Measurements from ENCODE around the gene ERAL1. TPM values are rescaled to one million over a fixed set of nuclear protein-coding genes. Genes with fewer than 3 reads are reported as not detected.
"Not testable (repeated sequence)": the region's sequence is repeated elsewhere in the genome, so short reads cannot be mapped to it uniquely, and the experiment has no call there.

ERAL1 gene
- total RNA-seq, 1 donor from 2014 or later, result 17.6 TPM

DNA sequence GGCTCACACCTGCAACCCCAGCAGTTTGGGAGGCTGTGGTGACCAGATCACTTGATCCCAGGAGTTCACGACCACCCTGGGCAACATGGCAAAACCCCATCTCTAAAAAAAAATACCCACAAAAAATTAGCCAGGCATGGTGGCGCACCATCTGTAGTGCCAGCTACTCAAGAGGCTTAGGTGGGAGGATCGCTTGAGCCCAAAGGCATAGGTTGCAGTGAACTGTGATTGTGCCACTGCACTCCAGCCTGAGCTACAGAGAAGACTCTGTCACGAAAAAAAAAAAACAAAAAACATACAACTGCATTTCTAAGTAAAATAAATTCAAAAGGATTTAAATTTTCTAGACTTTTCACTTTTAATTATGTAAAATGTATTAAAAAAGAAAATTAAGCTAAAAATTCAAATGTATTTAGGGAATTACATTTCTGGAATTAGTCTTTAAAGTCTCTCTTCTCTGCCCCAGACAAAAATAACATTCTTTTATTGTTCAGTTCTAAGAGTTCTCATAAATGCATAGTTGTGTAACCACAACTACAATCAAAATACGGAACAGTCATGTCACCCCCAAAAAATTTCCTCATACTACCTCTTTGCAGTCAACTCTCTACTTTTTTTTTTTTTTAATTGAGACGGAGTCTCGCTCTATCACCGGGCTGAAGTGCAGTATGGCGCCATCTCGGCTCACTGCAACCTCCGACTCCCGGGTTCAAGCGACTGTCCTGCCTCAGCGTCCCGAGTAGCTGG is 26.3 kb upstream of the ERAL1 start:
- TF ChIP-seq, protein P1, sequence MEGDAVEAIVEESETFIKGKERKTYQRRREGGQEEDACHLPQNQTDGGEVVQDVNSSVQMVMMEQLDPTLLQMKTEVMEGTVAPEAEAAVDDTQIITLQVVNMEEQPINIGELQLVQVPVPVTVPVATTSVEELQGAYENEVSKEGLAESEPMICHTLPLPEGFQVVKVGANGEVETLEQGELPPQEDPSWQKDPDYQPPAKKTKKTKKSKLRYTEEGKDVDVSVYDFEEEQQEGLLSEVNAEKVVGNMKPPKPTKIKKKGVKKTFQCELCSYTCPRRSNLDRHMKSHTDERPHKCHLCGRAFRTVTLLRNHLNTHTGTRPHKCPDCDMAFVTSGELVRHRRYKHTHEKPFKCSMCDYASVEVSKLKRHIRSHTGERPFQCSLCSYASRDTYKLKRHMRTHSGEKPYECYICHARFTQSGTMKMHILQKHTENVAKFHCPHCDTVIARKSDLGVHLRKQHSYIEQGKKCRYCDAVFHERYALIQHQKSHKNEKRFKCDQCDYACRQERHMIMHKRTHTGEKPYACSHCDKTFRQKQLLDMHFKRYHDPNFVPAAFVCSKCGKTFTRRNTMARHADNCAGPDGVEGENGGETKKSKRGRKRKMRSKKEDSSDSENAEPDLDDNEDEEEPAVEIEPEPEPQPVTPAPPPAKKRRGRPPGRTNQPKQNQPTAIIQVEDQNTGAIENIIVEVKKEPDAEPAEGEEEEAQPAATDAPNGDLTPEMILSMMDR (IDR thresholded peaks at IDR 0.05; ENCODE audit: insufficient read depth, low read length, severe bottlenecking), result no peak
- FAIRE-seq, result no peak

DNA sequence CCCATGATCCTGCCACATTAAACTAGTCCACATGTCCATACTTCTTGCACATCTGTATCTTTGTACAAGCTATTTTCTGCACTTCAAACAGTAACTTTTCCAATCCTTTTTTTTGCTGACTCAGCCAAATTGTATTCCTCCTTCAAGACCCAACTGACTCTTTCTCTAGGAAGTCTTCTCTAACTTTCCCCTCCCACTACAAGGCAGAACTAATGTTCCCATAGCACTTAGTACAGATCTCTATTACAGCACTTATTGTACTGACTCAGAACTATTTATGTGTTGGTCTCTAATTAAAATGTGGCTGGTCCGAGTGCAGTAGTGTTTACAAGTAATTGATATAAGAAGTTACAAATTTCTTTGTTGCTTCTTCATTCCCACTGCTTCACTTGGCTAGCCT is 20.4 kb upstream of the ERAL1 start:
- no peak overlapping the region for H3K4me3 ChIP-seq (ENCODE audit: low read depth, low read length)
- DNase-seq (ENCODE audit: low read depth) (no peak), FAIRE-seq (no peak)
- H3K36me3 ChIP-seq (ENCODE audit: control insufficient read depth, insufficient read depth, low read length), result no peaks in the 10 kb centered on the region
- H3K27me3 ChIP-seq (ENCODE audit: control insufficient read depth, insufficient read depth, low read length), result no peaks in the 10 kb centered on the region
- TF ChIP-seq, protein P1 (IDR thresholded peaks at IDR 0.05; ENCODE audit: insufficient read depth, low read length, severe bottlenecking), result no peak

More for the DNA sequence above, 26.3 kb upstream of the ERAL1 start:
- Histone ChIP-seq H3K4me3 (ENCODE audit: low read depth, low read length) (no peak overlapping the region), H3K36me3 (ENCODE audit: control insufficient read depth, insufficient read depth, low read length) (no peaks in the 10 kb centered on the region), H3K27me3 (ENCODE audit: control insufficient read depth, insufficient read depth, low read length) (no peaks in the 10 kb centered on the region)
- DNase-seq (ENCODE audit: low read depth), result no peak

DNA sequence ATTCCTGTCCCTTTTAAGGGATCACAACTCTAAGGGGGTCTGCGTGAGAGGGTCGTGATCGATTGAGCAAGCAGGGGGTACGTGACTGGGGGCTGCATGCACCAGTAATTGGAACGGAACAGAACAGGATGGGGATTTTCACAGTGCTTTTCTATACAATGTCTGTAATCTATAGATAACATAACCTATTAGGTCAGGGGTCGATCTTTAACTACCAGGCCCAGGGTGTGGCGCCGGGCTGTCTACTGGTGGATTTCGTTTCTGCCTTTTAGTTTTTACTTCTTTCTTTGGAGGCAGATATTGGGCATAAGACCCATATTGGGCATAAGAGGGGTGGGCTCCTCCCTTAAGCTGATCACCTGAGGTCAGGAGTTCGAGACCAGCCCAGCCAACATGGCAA is 18.3 kb upstream of the ERAL1 start:
- FAIRE-seq; DNase-seq (ENCODE audit: low read depth); H3K4me3 ChIP-seq (ENCODE audit: low read depth, low read length); H3K36me3 ChIP-seq (ENCODE audit: control insufficient read depth, insufficient read depth, low read length); H3K27me3 ChIP-seq (ENCODE audit: control insufficient read depth, insufficient read depth, low read length): not testable (repeated sequence)

DNA sequence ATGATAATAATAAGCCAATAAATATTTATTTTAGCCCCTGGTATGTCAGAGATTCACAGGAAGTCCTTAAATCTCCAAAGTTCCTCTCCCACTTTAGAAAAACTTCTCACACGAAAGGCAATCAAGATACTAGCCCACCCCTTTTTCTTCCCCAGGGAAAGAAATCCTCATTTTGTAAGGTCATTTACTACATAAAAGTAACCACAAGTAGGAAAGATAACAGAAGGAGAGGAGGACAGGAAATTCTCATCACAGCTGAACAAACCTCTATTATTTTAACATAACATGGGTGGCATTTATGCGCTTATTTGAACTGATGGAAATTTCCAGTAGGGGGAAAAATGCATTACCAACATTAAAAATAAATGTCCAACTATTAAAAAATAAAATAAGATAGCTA is 15.6 kb upstream of the ERAL1 start:
- no peak for FAIRE-seq
- TF ChIP-seq, protein P1 (IDR thresholded peaks at IDR 0.05; ENCODE audit: insufficient read depth, low read length, severe bottlenecking), result no peak

DNA sequence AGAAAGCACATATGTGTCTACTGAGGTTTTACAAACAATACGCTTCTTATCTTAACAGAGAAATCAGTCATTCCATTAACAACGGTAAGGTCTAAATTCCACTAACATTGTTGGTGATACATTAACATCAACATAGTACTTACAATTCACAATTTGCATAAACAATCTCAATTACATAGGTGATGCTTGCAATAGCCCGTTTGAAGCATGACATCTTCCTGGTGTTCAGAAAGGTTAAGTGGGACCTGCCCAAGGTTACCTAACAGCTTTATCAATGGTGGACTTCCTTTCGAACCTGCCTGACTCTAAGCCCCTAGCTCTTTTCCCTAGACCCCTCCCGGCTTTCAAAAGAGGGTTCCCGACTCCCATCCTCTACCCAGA is 12.9 kb upstream of the ERAL1 start:
- no peak for FAIRE-seq
- DNase-seq (ENCODE audit: low read depth), result no peak
- H3K36me3 ChIP-seq (ENCODE audit: control insufficient read depth, insufficient read depth, low read length), result no peaks in the 10 kb centered on the region
- no peaks in the 10 kb centered on the region for H3K27me3 ChIP-seq (ENCODE audit: control insufficient read depth, insufficient read depth, low read length)
- TF ChIP-seq, protein P1 (IDR thresholded peaks at IDR 0.05; ENCODE audit: insufficient read depth, low read length, severe bottlenecking), result no peak
- H3K4me3 ChIP-seq (ENCODE audit: low read depth, low read length), result peak overlapping the region; percentile 96

More for the DNA sequence above, 15.6 kb upstream of the ERAL1 start:
- Histone ChIP-seq H3K4me3 (ENCODE audit: low read depth, low read length) (no peak overlapping the region), H3K27me3 (ENCODE audit: control insufficient read depth, insufficient read depth, low read length) (no peaks in the 10 kb centered on the region), H3K36me3 (ENCODE audit: control insufficient read depth, insufficient read depth, low read length) (no peaks in the 10 kb centered on the region)
- DNase-seq (ENCODE audit: low read depth), result no peak

DNA sequence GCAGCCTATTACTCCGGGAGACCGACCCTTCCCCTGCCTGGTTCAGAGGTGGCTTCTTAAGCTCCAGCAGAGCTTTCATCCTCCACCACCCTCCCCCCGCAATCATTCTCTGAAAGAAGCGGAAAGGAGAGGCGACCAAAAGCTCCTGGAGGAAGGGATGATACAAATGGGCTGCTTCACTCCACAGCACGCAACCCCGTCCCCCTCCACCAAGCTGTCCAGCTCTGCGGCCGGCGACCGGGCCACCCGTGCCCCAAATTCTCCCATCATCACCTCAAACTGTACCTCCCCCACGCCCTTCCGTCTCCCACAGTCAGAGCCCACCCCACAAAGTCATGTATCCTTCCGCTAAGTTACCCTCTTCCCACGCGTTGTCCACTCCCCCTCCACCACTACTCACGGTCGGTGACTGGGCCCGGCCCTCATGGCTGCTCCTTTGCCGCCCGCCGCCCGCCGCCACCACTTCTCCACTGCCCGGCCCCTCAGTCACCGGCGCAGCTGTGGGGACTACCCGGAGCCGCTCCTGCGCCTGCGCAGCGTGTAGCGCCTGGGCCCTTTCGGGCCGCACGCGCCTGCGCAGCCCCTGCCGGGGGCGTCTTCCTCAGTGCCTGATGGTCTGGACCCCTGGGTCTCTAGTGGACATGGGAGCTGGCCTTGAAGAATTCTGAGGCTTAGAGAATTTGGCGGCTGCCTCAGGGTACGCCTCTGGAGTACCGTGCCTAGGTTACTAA is 12.4 kb upstream of the ERAL1 start, which contains the start of gene FAM222B:
Gene FAM222B (minus strand): TSS at position 509 of the 731 bp plus-strand sequence. CDS start 76,123 bp downstream, outside the sequence.
- TF ChIP-seq, protein P1 (IDR thresholded peaks at IDR 0.05; ENCODE audit: insufficient read depth, low read length, severe bottlenecking), result no peak
- no peaks in the 10 kb centered on the region for H3K27me3 ChIP-seq (ENCODE audit: control insufficient read depth, insufficient read depth, low read length)
- peak within 1 kb of the TSS; percentile 96 for H3K4me3 ChIP-seq (ENCODE audit: low read depth, low read length)
- no peaks in the 10 kb centered on the region for H3K36me3 ChIP-seq (ENCODE audit: control insufficient read depth, insufficient read depth, low read length)
- peak; percentile 63 for DNase-seq (ENCODE audit: low read depth)
- FAIRE-seq, result no peak
